HepG2 (cell line): ENCODE data around the gene ACSF3. TPM values are rescaled to one million over a fixed set of nuclear protein-coding genes. Genes with fewer than 3 reads are reported as not detected.

Experiments used
- ATAC-seq: fragments of 200-7000 bp; cut with Tn5 transposase; 3 replicates; pipeline ENCODE4 v1.9.1; 2020; ENCODE audit warnings: mild to moderate bottlenecking, moderate library complexity
- BruUV-seq: library from RNA; stranded (reverse); fragments of 400-500 nt; replicated peaks from 2 replicates; lab custom pipeline; 2021; lab: Mats Ljungman, UMichigan
- CTCF ChIA-PET: fragments of 300-600 bp; formaldehyde crosslinking; extraction: SDS; loops from one replicate; lab custom pipeline; 2021; ENCODE audit warnings: low total read pairs, inconsistent platforms, low intra/inter-chr PET ratio; lab: Yijun Ruan, JAX
- POLR2A ChIA-PET: fragments of 350-600 bp; sonication (Branson Sonifier 250); formaldehyde crosslinking; loops from one replicate; lab custom pipeline; 2020; ENCODE audit warnings: antibody characterized with exemption, inconsistent platforms; lab: Yijun Ruan, JAX
- DNase-seq: peaks from one replicate; pipeline ENCODE4 v3.0.0-alpha.2; 2015; ENCODE audit warnings: low spot score
- FAIRE-seq: peaks from 3 replicates; lab custom pipeline; 2011; peaks lifted over from hg19 to GRCh38; lab: Jason Lieb, UNC
- H2AFZ ChIP-seq: one replicate; pipeline ENCODE4 v1.6.1; 2011; ENCODE audit warnings: low read length, inconsistent platforms
- H3K27ac ChIP-seq: fragments of 300-600 bp; 3 replicates; pipeline ENCODE4 v1.8.0; 2011; ENCODE audit warnings: mixed run types, mild to moderate bottlenecking, mixed read lengths, low read length, inconsistent platforms; ENCODE audit not compliant: insufficient read depth; ENCODE audit errors: extremely low read length
- H3K27me3 ChIP-seq, 2 experiments: fragments of 200-600 bp in 1 of 2; 2 replicates in 1 of 2; 3 replicates in 1 of 2; pipeline versions ENCODE4 v1.6.0 to v1.8.0; 2011; ENCODE audit warnings: low read length in 2 of 2, mild to moderate bottlenecking in 2 of 2, moderate library complexity in 2 of 2, inconsistent platforms in 1 of 2; ENCODE audit not compliant: insufficient read depth in 2 of 2, control insufficient read depth in 1 of 2
- H3K36me3 ChIP-seq, 2 experiments: fragments of 200-600 bp in 1 of 2; replicated peaks in 1 of 2; 2 replicates in 1 of 2; 3 replicates in 1 of 2; pipeline versions ENCODE4 v1.5.1 to v1.8.0; 2011; ENCODE audit warnings: low read length in 2 of 2, inconsistent platforms in 1 of 2; ENCODE audit not compliant: insufficient read depth in 2 of 2, control insufficient read depth in 1 of 2
- H3K4me1 ChIP-seq: 2 replicates; pipeline ENCODE4 v1.5.1; 2012; ENCODE audit warnings: low read length, inconsistent platforms; ENCODE audit not compliant: insufficient read depth
- H3K4me2 ChIP-seq: 2 replicates; pipeline ENCODE4 v1.6.0; 2011; ENCODE audit warnings: low read depth, low read length, inconsistent platforms
- H3K4me3 ChIP-seq, 3 experiments: fragments of 200-600 bp in 1 of 3; sonication (generic), shearing (Covaris generic) in 1 of 3; replicated peaks in 1 of 3; 2 replicates each; pipeline ENCODE4 v1.5.1; 2011 to 2016; ENCODE audit warnings: low read length in 3 of 3, inconsistent platforms in 2 of 3, low read depth in 2 of 3, mild to moderate bottlenecking in 2 of 3, control low read depth in 1 of 3, mixed read lengths in 1 of 3; ENCODE audit not compliant: insufficient read depth in 1 of 3
- H3K79me2 ChIP-seq: one replicate; pipeline ENCODE4 v1.6.1; 2011; ENCODE audit warnings: low read length, inconsistent platforms; ENCODE audit not compliant: insufficient read depth
- H3K9ac ChIP-seq: 2 replicates; pipeline ENCODE4 v1.6.0; 2011; ENCODE audit warnings: mild to moderate bottlenecking, low read depth, low read length, inconsistent platforms; ENCODE audit not compliant: insufficient read depth
- H3K9me3 ChIP-seq: 2 replicates; pipeline ENCODE4 v1.5.1; 2012; ENCODE audit warnings: mild to moderate bottlenecking, low read length
- H4K20me1 ChIP-seq: 2 replicates; pipeline ENCODE4 v1.6.0; 2011; ENCODE audit warnings: inconsistent platforms, mild to moderate bottlenecking, low read length, moderate library complexity; ENCODE audit not compliant: insufficient read depth
- AGO2 ChIP-seq: fragments of 200-400 bp; formaldehyde crosslinking; optimal IDR thresholded peaks from 2 replicates; pipeline ENCODE3; 2017; ENCODE audit warnings: mild to moderate bottlenecking, low read depth, low read length, moderate library complexity
- AKAP8 ChIP-seq: sonication (generic); formaldehyde crosslinking; IDR thresholded peaks from 2 replicates; pipeline ENCODE4 v1.5.1; 2020; ENCODE audit warnings: mild to moderate bottlenecking, missing genetic modification reagents
- ZKSCAN8 ChIP-seq: IDR thresholded peaks from 2 replicates; pipeline ENCODE4 v1.6.1; 2016; ENCODE audit warnings: borderline replicate concordance, missing genetic modification reagents, missing compliant biosample characterization
- WGBS: methylation state at CpG from one replicate; pipeline ENCODE4 v1.1.6; 2017; ENCODE audit warnings: low lambda C conversion rate; 5-methylcytosine and 5-hydroxymethylcytosine counted together
- in situ Hi-C: cut with HindIII; loops from 2 replicates; pipeline ENCODE4 v1.10.0; 2017; ENCODE audit warnings: low pct_unique_long_range_greater_than_20kb; ENCODE audit not compliant: extremely low pct_ligation_motif_present
- intact Hi-C: fragments of 100-400 bp; cut with micrococcal nuclease; formaldehyde crosslinking; loops from one replicate; pipeline ENCODE4 v1.10.0; 2022; ENCODE audit not compliant: unreplicated experiment
- polyA plus RNA-seq, 8 experiments: library from polyadenylated mRNA; depleted of rRNA in 3 of 8; stranded (reverse) in 7 of 8; unstranded in 1 of 8; fragments of >200 nt; fragmentation: Illumina TruSeq in 4 of 8; extraction: Trizol in 4 of 8; gene quantifications; 2 replicates each; pipeline versions ENCODE4 v1.2.1 to v1.2.3, GENCODE V29; 2011 to 2016; ENCODE audit warnings: low read depth in 4 of 8, missing spikeins in 1 of 8, mixed read lengths in 1 of 8; ENCODE audit not compliant: insufficient read depth in 1 of 8
- total RNA-seq, 5 experiments: library from RNA; depleted of rRNA; stranded (reverse); fragments of >200 nt; fragmentation: Illumina TruSeq; extraction: Trizol; gene quantifications; 2 replicates each; pipeline ENCODE4 v1.2.3, GENCODE V29; 2016; ENCODE audit warnings: low read depth in 1 of 5
- TF ChIP-seq, protein P1 (sequence below): sonication (generic); formaldehyde crosslinking; IDR thresholded peaks from 2 replicates; pipeline ENCODE4 v1.5.1; 2020; ENCODE audit warnings: mild to moderate bottlenecking, missing genetic modification reagents, moderate library complexity

ACSF3 gene
- total and polyA plus RNA-seq, 2 of the 13 experiments (the other 11 are each of a cell fraction or from before 2014, with no cell fraction given): 14.9 to 30.6 TPM

GRCh38 chr16:89144681-89145080, 51.0 kb downstream of the ACSF3 start:
- H3K79me2 ChIP-seq: no peaks in the 10 kb centered on the region
- no peak for DNase-seq
- no peaks in the 10 kb centered on the region for H3K27me3 ChIP-seq
- H3K27ac ChIP-seq: no peak overlapping the region
- no peak overlapping the region for H3K4me3 ChIP-seq
- no peak overlapping the region for H3K4me2 ChIP-seq
- peaks cover 19 to 41% of the 10 kb centered on the region in 2 experiments; a peak in 3 of 5 replicates for H3K36me3 ChIP-seq
- 63% methylated on average over 5 of the region's 6 CpGs for WGBS
- no peaks in the 10 kb centered on the region for H4K20me1 ChIP-seq
- H3K9ac ChIP-seq: no peak overlapping the region
- H3K9me3 ChIP-seq: peaks cover 5% of the 10 kb centered on the region; the same call in 1 of the 2 replicates
- H2AFZ ChIP-seq: no peak overlapping the region
- no TSS peak for BruUV-seq
- CTCF ChIA-PET: no interaction called here
- no peaks in the 10 kb centered on the region for H3K4me1 ChIP-seq
- intact Hi-C loops: no loop called here
- no peak for FAIRE-seq
- POLR2A ChIA-PET: no interaction called here
- in situ Hi-C loops: no loop called here
- ATAC-seq: no peak
- TF ChIP-seq ZKSCAN8 (CRISPR knock-in tag) (no peak), AKAP8 (0 out of 2 replicates have a peak, but pooled peaks have one; percentile 13), AGO2 (peak; percentile 36)
- TF ChIP-seq, protein P1, sequence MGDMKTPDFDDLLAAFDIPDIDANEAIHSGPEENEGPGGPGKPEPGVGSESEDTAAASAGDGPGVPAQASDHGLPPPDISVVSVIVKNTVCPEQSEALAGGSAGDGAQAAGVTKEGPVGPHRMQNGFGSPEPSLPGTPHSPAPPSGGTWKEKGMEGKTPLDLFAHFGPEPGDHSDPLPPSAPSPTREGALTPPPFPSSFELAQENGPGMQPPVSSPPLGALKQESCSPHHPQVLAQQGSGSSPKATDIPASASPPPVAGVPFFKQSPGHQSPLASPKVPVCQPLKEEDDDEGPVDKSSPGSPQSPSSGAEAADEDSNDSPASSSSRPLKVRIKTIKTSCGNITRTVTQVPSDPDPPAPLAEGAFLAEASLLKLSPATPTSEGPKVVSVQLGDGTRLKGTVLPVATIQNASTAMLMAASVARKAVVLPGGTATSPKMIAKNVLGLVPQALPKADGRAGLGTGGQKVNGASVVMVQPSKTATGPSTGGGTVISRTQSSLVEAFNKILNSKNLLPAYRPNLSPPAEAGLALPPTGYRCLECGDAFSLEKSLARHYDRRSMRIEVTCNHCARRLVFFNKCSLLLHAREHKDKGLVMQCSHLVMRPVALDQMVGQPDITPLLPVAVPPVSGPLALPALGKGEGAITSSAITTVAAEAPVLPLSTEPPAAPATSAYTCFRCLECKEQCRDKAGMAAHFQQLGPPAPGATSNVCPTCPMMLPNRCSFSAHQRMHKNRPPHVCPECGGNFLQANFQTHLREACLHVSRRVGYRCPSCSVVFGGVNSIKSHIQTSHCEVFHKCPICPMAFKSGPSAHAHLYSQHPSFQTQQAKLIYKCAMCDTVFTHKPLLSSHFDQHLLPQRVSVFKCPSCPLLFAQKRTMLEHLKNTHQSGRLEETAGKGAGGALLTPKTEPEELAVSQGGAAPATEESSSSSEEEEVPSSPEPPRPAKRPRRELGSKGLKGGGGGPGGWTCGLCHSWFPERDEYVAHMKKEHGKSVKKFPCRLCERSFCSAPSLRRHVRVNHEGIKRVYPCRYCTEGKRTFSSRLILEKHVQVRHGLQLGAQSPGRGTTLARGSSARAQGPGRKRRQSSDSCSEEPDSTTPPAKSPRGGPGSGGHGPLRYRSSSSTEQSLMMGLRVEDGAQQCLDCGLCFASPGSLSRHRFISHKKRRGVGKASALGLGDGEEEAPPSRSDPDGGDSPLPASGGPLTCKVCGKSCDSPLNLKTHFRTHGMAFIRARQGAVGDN (CRISPR knock-in tag): peak; percentile 5; the same call in 1 of the 2 replicates
